HUES6 (cell line): ENCODE data around the gene SLC2A6.

Experiments
- H3K27ac ChIP-seq: 2 replicates; pipeline ENCODE4 v1.7.0; 2013; ENCODE audit warnings: low read depth, mild to moderate bottlenecking, low read length, inconsistent platforms
- H3K27me3 ChIP-seq: 2 replicates; pipeline ENCODE4 v1.6.1; 2013; ENCODE audit warnings: low read length; ENCODE audit not compliant: control insufficient read depth, insufficient read depth
- H3K36me3 ChIP-seq: 2 replicates; pipeline ENCODE4 v1.6.1; 2013; ENCODE audit warnings: low read length; ENCODE audit not compliant: control insufficient read depth, insufficient read depth
- H3K4me1 ChIP-seq: 2 replicates; pipeline ENCODE4 v1.6.1; 2013; ENCODE audit warnings: low read length; ENCODE audit not compliant: control insufficient read depth, insufficient read depth
- H3K4me3 ChIP-seq: 2 replicates; pipeline ENCODE4 v1.5.1; 2013; ENCODE audit warnings: low read depth, low read length
- H3K9ac ChIP-seq: one replicate; pipeline ENCODE4 v1.6.1; 2013; ENCODE audit warnings: mild to moderate bottlenecking, low read length
- H3K9me3 ChIP-seq: 2 replicates; pipeline ENCODE4 v1.6.1; 2013; ENCODE audit warnings: low read depth, low read length; ENCODE audit not compliant: control insufficient read depth, insufficient read depth

Gene SLC2A6

GRCh38 chr9:133425049-133425632, 53.8 kb downstream of the SLC2A6 start:
- H3K4me1 ChIP-seq: peaks cover 18% of the 10 kb centered on the region; the same call in 1 of the 2 replicates
- H3K4me3 ChIP-seq: no peak overlapping the region
- H3K36me3 ChIP-seq: peaks cover 6% of the 10 kb centered on the region; the same call in 1 of the 2 replicates
- no peaks in the 10 kb centered on the region for H3K9me3 ChIP-seq
- H3K9ac ChIP-seq: no peak overlapping the region
- H3K27ac ChIP-seq: no peak overlapping the region
- H3K27me3 ChIP-seq: peaks cover 4% of the 10 kb centered on the region

GRCh38 chr9:133424187-133424586, 54.7 kb downstream of the SLC2A6 start:
- Histone ChIP-seq H3K9ac (no peak overlapping the region), H3K4me3 (no peak overlapping the region), H3K36me3 (peaks cover 6% of the 10 kb centered on the region; the same call in 1 of the 2 replicates), H3K4me1 (peaks cover 18% of the 10 kb centered on the region; the same call in 1 of the 2 replicates), H3K9me3 (no peaks in the 10 kb centered on the region), H3K27me3 (no peaks in the 10 kb centered on the region), H3K27ac (no peak overlapping the region)

- H3K4me3 ChIP-seq: no peak overlapping the region
- peaks cover 17% of the 10 kb centered on the region; the same call in 1 of the 2 replicates for H3K4me1 ChIP-seq
- H3K27ac ChIP-seq: no peak overlapping the region
- H3K9me3 ChIP-seq: no peaks in the 10 kb centered on the region
- H3K36me3 ChIP-seq: peaks cover 6% of the 10 kb centered on the region; the same call in 1 of the 2 replicates
- H3K27me3 ChIP-seq: no peaks in the 10 kb centered on the region
- no peak overlapping the region for H3K9ac ChIP-seq
Measured at GRCh38 chr9:133423216-133423615, 55.7 kb downstream of the SLC2A6 start.

GRCh38 chr9:133421615-133422542, 57.0 kb downstream of the SLC2A6 start, which contains the start of gene ADAMTS13:
ADAMTS13 (plus strand) TSS chr9:133422367; CDS start chr9:133422444, 77 bp downstream.
- Histone ChIP-seq H3K4me3 (no peak within 1 kb of the TSS), H3K27me3 (no peaks in the 10 kb centered on the region), H3K9ac (no peak within 1 kb of the TSS), H3K9me3 (no peaks in the 10 kb centered on the region), H3K27ac (no peak within 1 kb of the TSS), H3K4me1 (peaks cover 11% of the 10 kb centered on the region; the same call in 1 of the 2 replicates), H3K36me3 (peaks cover 6% of the 10 kb centered on the region; the same call in 1 of the 2 replicates)
